Osteoblast (primary cell): ENCODE data around the gene PFN3. TPM values are rescaled to one million over a fixed set of nuclear protein-coding genes. Genes with fewer than 3 reads are reported as not detected.
"Not testable (repeated sequence)": the region's sequence is repeated elsewhere in the genome, so short reads cannot be mapped to it uniquely, and the experiment has no call there.

Experiments
- DNase-seq: peaks from one replicate; pipeline ENCODE4 v3.0.0; 2011; ENCODE audit warnings: low spot score, mixed read lengths; ENCODE audit not compliant: insufficient read length; ENCODE audit errors: missing footprints
- H2AFZ ChIP-seq: 2 replicates; pipeline ENCODE4 v1.6.0; 2011; ENCODE audit warnings: mild to moderate bottlenecking, low read length
- H3K27ac ChIP-seq: 2 replicates; pipeline ENCODE4 v1.5.1; 2011; ENCODE audit warnings: mild to moderate bottlenecking, low read depth, low read length, moderate library complexity
- H3K27me3 ChIP-seq: 2 replicates; pipeline ENCODE4 v1.6.0; 2012; ENCODE audit warnings: mild to moderate bottlenecking, control low read depth, inconsistent platforms, low read length, moderate library complexity; ENCODE audit not compliant: insufficient read depth
- H3K36me3 ChIP-seq: 2 replicates; pipeline ENCODE4 v1.5.1; 2011; ENCODE audit warnings: mild to moderate bottlenecking, low read length, control low read depth, moderate library complexity; ENCODE audit not compliant: insufficient read depth
- H3K4me1 ChIP-seq: 2 replicates; pipeline ENCODE4 v1.5.1; 2011; ENCODE audit warnings: mild to moderate bottlenecking, low read length, control low read depth, moderate library complexity; ENCODE audit not compliant: insufficient read depth
- H3K4me2 ChIP-seq: 2 replicates; pipeline ENCODE4 v1.6.0; 2011; ENCODE audit warnings: mild to moderate bottlenecking, low read length; ENCODE audit not compliant: insufficient read depth
- H3K4me3 ChIP-seq: fragments of 200-600 bp; sonication (generic); 3 replicates; pipeline ENCODE4 v1.5.1; 2012; ENCODE audit warnings: mild to moderate bottlenecking, low read length, inconsistent platforms; ENCODE audit not compliant: insufficient read depth
- H3K79me2 ChIP-seq: 2 replicates; pipeline ENCODE4 v1.6.0; 2012; ENCODE audit warnings: mild to moderate bottlenecking, low read length, control low read depth, inconsistent platforms; ENCODE audit not compliant: insufficient read depth
- H3K9me3 ChIP-seq: 2 replicates; pipeline ENCODE4 v1.5.1; 2011; ENCODE audit warnings: low read depth, low read length, control low read depth
- H4K20me1 ChIP-seq: 2 replicates; pipeline ENCODE4 v1.6.0; 2012; ENCODE audit warnings: mild to moderate bottlenecking, low read length, control low read depth; ENCODE audit not compliant: insufficient read depth
- total RNA-seq: library from RNA; depleted of rRNA; stranded (reverse); fragments of >200 nt; gene quantifications from 2 replicates; pipeline ENCODE4 v1.2.3, GENCODE V29; 2012
- TF ChIP-seq, protein P1 (sequence below): IDR thresholded peaks from 2 replicates; pipeline ENCODE4 v1.5.1; 2011; ENCODE audit warnings: mild to moderate bottlenecking, low read depth, low read length, moderate library complexity; ENCODE audit errors: extremely low read depth

PFN3 gene
- total RNA-seq, 1 donor = not detected

DNA sequence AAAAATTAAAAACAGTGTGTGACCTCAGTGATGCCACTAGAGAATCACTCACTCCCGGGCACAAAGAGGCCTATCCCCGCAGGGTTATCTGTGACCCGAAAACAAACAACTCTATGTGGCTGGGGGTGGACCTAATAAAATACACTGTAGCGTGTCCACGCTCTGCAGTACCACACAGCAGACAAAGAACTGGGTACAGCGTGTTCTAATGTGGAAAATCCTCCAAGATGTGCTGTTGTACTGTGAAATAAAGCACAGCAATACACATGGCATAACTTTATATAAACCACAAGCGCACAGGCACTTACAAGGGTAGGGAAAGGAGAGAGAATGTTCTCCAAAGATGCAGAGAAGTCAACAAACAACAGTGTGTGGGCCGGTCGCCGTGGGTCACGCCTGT is 24.4 kb downstream of the PFN3 start:
- H3K79me2 ChIP-seq = no peaks in the 10 kb centered on the region
- H2AFZ ChIP-seq = no peak overlapping the region
- no peak overlapping the region for H3K4me2 ChIP-seq
- no peak for DNase-seq
- no peaks in the 10 kb centered on the region for H3K36me3 ChIP-seq
- no peak overlapping the region for H3K4me3 ChIP-seq
- peaks cover 6% of the 10 kb centered on the region for H3K27me3 ChIP-seq
- H3K27ac ChIP-seq = no peak overlapping the region
- H4K20me1 ChIP-seq = no peaks in the 10 kb centered on the region
- no peaks in the 10 kb centered on the region for H3K9me3 ChIP-seq
- H3K4me1 ChIP-seq = peaks cover 11% of the 10 kb centered on the region
- TF ChIP-seq, protein P1, sequence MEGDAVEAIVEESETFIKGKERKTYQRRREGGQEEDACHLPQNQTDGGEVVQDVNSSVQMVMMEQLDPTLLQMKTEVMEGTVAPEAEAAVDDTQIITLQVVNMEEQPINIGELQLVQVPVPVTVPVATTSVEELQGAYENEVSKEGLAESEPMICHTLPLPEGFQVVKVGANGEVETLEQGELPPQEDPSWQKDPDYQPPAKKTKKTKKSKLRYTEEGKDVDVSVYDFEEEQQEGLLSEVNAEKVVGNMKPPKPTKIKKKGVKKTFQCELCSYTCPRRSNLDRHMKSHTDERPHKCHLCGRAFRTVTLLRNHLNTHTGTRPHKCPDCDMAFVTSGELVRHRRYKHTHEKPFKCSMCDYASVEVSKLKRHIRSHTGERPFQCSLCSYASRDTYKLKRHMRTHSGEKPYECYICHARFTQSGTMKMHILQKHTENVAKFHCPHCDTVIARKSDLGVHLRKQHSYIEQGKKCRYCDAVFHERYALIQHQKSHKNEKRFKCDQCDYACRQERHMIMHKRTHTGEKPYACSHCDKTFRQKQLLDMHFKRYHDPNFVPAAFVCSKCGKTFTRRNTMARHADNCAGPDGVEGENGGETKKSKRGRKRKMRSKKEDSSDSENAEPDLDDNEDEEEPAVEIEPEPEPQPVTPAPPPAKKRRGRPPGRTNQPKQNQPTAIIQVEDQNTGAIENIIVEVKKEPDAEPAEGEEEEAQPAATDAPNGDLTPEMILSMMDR = no peak

DNA sequence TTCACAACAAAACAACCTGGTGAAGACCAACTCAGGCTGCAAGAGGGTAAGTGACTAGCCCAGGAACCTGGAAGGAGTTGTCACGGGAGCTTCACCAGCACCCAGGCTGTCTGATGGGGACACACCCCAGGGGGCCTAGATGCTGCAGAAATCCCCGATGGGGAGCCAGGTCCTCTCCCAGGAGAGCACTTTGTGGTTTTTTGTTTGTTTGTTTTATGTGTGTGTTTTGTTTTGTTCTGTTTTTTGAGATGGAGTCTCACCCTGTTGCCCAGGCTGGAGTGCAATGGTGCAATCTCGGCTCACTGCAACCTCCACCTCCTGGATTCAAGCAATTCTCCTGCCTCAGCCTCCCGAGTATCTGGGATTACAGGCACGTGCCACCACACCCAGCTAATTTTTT is 24.9 kb downstream of the PFN3 start:
- H3K79me2 ChIP-seq, H3K9me3 ChIP-seq, H3K27ac ChIP-seq, DNase-seq, H2AFZ ChIP-seq, H4K20me1 ChIP-seq, H3K27me3 ChIP-seq, H3K4me2 ChIP-seq, H3K36me3 ChIP-seq, H3K4me3 ChIP-seq: not testable (repeated sequence)
- H3K4me1 ChIP-seq = peaks cover 11% of the 10 kb centered on the region

DNA sequence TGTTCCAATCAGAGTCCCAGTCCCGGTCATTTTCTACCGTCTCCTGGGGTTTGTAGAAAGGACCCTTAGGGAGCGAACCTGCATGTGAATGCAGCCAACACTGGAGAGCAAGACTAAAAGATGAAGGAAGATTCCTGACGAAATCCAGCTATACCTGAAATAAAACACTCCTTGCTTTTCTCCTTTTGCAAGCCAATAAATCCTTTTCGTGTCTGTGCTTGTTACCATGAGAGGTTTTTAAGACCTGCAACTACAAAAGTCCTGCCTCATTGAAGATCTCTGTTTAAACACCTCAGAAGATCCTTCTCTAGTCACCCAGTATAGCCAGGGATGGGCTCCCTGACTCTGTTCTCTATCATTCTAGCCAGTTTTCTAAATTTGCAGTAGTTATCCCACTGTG is 26.2 kb downstream of the PFN3 start:
- Histone ChIP-seq H3K9me3 (no peaks in the 10 kb centered on the region), H3K36me3 (no peaks in the 10 kb centered on the region), H4K20me1 (no peaks in the 10 kb centered on the region), H3K79me2 (no peaks in the 10 kb centered on the region), H3K27ac (no peak overlapping the region), H2AFZ (no peak overlapping the region), H3K4me2 (no peak overlapping the region), H3K4me3 (no peak overlapping the region), H3K4me1 (peaks cover 6% of the 10 kb centered on the region), H3K27me3 (peaks cover 6% of the 10 kb centered on the region)
- no peak for DNase-seq
- TF ChIP-seq, protein P1 = no peak

DNA sequence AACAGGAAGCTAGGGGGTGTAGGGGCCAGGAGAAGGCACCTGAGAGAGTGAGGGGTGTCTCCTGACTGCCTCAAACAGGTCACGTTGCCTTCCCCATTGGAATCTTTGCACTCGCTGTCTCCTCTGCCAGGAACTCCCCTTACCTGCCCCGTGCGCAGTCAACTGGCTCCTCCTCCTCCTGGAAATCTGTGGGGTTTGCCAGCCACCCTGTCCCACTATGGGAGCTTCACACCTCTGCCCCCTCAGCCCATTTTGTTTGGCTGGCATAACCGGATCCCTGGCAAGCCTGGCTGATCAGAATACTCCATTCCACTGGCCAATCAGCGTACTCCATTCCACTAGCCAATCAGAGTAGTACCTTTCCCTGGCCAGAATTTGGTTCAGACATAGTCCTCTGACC is 26.7 kb downstream of the PFN3 start:
- Histone ChIP-seq H4K20me1 (no peaks in the 10 kb centered on the region), H2AFZ (no peak overlapping the region), H3K4me2 (no peak overlapping the region), H3K9me3 (no peaks in the 10 kb centered on the region), H3K27me3 (peaks cover 6% of the 10 kb centered on the region), H3K4me1 (peaks cover 5% of the 10 kb centered on the region), H3K79me2 (no peaks in the 10 kb centered on the region), H3K4me3 (no peak overlapping the region), H3K27ac (no peak overlapping the region), H3K36me3 (no peaks in the 10 kb centered on the region)
- TF ChIP-seq, protein P1 = no peak
- DNase-seq = no peak

DNA sequence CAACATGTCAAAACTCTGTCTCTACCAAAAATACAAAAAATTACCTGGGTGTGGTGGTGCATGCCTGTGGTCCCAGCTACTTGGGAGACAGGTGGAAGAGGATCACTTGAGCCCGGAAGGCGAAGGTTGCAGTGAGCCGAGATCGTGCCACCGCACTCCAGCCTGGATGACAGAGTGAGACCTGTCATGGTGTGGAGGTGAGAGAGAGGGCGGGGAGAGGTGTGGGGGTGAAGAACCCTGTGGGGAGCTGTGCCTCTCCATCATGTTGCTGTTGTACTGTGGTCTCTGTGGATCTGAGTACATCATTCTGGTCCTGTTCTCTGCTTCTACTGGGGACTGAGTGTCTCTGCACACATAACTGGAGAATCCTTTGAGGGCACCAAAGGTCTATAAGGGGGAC is 27.6 kb downstream of the PFN3 start:
- Histone ChIP-seq H3K27ac (no peak overlapping the region), H3K4me3 (no peak overlapping the region), H4K20me1 (no peaks in the 10 kb centered on the region), H3K4me1 (peaks cover 5% of the 10 kb centered on the region), H3K27me3 (peaks cover 6% of the 10 kb centered on the region), H3K9me3 (no peaks in the 10 kb centered on the region), H2AFZ (no peak overlapping the region), H3K79me2 (no peaks in the 10 kb centered on the region), H3K4me2 (no peak overlapping the region), H3K36me3 (no peaks in the 10 kb centered on the region)
- TF ChIP-seq, protein P1 = no peak
- no peak for DNase-seq
